Islet precursor cell (in vitro differentiated cells): ENCODE data around the gene BTD.
"Not testable (repeated sequence)": the region's sequence is repeated elsewhere in the genome, so short reads cannot be mapped to it uniquely, and the experiment has no call there.

Experiments
- DNase-seq: peaks from one replicate; pipeline ENCODE4 v3.0.0-alpha.2; 2018

Gene BTD

DNA sequence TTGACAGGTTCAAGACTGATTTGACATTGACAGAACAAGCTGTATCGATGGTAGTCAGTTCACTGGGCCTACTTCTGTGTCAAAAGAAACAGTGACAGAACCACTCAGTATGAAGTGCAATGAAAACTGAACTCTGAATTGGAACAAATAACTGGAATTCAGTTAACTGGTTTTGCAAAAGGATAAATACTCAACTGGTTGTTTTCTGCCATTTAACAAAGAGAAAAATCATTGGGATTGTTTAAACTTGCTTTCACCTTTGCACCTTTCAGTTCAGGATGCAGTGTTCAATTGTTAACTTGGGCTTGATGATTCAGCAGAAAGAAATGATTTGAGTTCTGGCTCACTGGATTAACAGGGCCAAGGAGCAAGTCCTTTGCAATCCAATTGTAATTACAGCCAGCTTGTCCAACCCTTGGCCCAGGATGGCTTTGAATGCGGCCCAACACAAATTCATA, 4.9 kb downstream of the BTD start:
- DNase-seq: no peak

DNA sequence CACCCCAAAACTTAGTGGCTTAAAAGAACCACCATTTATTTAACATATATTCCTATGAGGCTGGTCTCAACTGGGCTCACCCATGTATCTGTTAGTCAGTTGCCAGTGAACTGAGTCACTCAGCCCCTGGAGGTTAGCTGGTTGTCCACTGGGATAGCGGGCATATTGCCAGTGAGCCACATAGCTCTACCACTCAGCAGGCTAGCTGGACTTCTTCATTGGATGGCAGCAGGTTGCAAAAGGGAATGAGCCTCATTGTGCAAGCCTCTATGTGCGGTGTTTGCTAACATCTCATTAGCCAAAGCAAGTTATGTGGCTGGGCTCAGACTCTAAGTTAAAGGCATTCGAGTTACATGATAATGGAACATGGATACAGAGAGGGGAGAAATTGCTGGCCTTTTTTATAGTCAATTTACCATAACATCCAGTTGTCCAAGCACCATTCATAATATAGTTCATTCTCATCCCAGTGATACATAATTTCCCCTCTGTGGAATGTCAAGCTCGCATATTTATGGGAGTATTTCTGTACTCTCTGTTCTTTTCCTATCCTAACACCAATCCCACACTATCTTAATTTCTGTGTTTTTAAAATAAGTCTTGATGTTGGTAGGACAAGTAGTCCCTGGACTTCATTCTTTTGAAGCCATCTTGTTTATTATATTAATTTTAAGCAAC, 8.7 kb downstream of the BTD start:
- no peak for DNase-seq

DNA sequence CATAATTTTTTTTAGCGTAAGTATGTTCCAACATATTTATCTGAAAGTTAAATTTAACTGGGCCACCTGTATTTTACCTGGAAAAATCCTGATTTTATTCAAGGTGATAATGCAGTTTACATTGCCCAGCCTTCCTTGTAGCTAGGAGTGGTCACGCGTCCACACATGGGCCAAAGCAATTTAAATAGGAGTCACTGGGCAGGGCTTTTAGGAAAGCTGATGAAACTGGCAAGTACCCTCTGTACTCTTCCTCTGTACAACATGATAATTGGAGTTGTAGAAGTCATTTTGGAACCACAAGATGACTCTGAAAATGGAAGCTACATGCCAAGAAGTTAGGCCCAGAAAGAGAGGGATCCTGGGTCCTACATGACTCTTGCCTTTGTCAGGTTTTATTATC, 9.5 kb downstream of the BTD start:
- no peak for DNase-seq

DNA sequence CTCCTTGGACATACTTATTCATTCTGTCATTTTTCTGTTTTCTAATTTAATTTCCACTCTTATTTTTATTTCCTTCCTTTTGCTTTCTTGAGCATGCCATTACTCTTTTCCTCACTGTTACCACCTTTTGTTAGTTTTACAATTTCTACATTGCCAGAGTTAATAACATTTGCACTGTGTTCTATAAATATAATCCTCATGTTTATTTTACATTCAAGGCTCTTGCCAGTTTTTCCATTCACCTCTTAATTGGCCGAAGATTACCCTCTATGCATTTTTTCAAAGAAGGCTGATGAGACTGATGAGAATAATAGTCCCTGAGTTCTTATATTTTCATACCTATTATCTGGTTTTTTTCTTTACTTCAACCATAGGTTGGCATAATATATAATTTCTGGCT, 10.5 kb downstream of the BTD start:
- no peak for DNase-seq

DNA sequence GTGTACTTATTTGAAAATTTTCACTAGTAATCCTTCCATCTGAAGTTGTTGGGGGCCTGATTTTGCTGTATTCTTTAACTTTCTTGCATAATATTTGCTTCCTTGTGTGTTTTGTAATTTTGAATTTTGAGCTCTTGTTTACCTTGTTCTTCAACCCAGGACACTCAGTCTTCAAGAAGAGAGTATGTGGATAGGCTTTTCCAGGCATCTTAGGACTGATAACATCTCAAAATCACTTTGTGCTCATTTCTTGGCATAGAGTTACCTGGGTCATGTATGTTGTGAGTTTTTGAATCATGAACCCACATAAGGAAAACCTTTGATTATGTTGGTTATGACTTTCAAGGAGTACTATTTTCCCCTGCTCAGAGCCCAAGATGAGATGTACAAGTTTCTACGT, 13.4 kb downstream of the BTD start:
- no peak for DNase-seq

DNA sequence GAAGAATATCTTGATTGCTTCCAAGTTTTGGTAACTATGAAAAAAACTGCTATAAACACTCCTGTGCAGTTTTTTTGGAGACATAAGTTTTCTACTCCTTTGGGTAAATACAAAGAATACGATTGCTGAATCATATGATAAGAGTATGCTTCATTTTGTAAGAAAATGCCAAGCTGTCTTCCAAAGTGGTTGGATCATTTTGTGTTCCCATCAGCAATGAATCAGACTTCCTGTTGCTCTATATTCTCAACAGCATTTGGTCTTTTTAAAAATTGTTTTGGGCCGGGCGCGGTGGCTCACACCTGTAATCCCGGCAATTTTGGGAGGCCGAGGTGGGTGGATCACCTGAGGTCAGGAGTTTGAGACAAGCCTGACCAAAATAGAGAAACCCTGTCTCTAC, 14.5 kb downstream of the BTD start:
- DNase-seq: no peak

DNA sequence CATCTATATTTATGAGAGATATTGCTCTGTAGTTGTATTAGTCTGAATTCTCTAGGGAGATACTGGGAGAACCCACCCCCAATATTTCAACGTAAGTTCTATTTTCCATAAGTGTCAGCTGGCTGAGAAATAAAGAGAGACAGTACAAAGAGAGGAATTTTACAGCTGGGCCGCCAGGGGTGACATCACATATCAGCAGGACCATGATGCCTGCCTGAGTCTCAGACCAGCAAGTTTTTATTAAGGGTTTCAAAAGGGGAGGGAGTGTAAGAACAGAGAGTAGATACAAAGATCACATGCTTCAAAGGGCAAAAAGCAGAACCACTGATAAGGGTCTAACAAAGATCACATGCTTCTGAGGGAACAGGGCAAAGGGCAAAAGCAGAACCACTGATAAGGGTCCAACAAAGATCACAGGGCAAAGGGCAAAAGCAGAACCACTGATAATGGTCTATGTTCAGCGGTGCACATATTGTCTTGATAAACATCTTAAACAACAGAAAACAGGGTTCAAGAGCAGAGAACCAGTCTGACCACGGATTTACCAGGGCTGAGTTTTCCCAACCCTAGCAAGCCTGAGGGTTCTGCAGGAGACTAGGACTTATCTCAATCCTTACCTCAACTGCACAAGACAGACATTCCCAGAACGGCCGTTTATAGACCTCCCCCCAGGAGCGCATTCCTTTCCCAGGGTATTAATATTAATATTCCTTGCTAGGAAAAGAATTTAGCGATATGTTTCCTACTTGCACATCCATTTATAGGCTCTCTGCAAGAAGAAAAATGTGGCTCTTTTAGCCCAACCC, 18.3 kb downstream of the BTD start:
- not testable (repeated sequence) for DNase-seq

DNA sequence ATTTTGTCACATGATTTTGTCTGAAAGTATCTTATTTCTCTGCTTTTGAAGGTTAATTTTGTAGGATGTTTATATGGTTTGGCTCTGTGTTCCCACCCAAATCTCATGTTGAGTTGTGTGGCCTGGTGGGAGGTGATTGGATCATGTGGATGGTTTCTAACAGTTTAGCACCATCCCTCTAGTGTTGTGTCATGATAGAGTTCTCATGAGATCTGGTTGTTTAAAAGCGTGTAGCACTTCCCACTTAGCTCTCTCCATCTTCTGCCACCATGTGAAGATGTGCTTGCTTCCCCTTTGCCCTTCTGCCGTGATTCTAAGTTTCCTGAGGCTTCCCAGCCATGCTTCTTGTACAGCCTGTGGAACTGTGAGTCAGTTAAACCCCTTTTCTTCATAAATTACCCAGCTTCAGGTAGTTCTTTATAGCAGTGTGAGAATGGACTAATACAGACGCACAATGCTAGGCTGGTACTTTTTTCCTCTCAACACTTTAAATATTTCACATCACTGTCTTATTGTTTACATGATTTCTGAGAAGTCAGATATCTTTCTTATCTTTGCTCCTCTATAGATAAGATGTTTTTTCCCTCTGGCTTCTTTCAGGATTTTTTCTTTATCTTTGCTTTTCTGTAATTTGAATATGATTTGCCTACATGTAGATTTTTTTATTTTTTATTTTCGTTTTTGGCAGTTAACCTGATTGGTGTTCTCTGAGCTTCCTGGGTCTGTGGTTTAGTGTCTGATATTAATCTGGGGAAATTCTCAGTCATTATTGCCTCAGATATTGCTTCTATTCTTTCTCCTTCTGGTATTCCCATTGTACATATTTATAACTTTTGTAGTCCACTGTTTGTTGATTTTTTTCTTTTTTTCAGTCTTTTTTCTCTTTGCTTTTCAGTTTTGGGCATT, 22.2 kb downstream of the BTD start:
- DNase-seq: no peak

DNA sequence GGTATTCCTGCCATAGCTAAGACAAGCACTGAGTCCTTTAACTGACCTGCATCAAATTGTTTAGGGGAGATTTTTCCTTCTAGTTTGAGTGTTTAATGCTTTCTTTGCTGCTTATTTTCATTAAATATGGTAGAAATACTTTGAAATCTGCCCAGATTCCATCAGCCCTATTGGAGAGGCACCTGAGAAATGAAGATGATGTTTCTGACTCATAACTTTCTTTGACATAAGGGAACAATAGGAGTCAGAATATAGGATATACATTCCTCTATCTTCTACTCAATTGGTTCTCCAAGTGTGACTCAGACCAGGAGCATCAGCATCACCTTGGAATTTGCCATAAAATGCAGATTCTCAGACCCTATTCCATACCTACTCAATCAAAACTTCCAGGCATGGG, 27.4 kb downstream of the BTD start:
- no peak for DNase-seq

DNA sequence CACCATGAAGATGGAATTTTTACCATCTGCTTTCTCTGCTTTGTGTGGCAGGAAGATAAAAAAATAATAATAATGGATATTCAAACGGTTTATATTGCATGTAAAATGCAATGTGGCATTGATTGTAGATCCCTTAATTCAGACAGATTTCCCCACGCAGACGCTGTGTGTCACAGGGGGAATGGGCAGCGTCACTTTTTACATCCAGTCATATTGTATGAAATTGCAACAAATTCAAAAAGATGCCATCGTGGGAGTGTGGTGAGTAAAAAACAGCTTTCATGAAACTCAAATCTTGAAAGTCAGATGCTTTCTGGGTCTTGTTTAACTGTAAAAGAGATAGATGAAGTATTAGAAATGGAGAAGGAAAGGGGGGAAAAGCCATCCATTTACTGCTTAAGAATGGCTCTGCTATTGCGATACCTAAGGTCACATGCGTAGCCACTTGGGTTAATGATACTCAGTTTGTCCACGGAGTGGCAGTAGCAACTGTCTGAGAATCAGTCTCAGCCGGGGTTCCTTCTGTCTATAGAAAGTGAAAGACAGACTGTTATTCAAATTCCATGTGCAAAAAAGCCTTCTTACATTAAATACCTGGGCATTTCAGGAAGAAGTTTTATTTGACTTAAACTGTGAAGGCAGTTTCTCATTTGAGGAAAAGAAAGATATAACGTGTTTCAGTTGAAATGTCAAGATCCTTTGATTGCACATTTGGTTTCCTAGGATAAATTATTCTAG, 28.5 kb downstream of the BTD start:
- peak; percentile 73 for DNase-seq

DNA sequence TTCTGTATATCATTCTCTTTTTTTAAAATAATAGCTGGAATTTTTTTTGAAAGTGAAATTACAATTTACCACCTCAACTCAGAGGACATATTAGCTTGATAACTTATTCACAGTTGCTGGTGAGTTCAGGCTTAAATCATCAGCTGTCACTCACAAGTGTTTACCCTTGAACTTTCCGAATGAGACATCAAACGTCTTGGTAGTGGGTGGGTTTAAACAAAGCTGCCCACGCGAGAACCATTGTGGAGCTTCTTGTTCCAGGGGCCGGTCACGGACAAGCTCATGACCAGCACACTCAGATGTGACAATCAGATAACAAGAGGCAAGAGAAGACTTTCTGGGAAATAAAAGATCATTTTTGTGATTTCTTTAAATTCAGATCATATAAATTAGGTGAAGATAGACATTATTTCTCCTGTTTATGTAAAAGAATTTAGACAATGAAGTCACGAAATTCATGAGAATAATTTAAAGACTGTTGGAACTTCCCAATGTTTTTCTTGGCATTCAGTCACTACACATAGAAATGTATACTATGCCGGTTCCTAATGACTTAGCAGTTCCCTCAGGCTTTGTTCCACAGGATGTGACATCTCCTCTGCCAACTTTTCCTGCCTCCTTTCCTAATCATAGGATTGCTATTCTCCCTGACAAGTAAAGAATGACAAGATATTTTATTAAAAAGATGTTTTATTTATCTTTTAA, 29.3 kb downstream of the BTD start:
- DNase-seq: no peak

DNA sequence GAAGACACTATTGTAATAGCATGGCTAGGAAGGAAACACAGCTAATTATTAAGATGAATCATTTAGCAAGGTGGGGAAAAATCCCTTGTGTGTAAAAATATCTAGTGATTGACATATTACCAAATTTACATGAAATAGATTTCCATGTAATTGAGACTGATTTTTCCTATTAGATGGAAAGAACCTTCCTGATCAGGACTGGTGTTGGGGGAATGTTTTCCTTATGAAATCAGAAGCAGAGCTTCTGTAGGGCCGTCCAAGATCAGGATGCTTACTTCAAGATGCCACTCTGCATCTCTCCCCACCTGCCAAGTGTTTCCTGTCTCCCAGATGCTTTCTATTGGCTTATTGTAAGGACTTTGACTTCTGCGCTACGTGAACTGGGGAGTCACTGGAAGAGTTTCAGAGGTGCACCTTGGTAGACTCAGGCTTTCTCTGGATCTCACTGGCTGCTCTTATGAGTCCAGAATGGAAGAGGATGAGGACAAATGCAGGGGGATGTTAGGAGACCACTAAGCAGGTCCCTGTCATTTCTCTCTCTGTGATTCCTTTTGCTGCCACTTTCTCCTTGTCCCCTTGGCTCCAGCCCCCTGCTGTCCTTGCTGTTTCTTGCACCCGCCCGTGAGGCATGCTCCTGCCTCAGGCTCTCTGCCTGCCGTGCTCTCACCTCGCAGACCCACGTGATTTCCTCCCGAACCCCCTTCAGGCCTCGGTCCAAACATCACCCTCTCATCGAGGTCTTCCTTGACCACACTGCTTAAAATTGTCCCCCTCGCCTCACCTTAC, 30.1 kb downstream of the BTD start:
- DNase-seq: no peak

DNA sequence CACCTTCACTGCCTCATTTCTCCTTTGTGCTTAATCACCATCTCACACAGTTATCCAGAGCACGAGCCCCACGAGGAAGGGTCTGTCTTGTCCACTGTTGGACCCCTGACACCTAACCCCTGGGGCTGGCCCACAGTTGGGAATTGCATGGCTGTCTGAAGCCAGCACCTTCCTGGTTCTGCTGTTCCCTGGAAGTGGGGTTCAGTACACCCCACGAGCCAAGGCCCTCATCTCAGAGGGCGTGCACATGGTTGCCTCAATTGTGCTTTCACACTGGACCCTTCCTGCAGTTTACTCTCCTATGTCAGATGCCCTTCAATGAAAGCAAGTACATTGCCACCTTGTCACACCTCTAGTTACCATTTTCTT, 30.7 kb downstream of the BTD start:
- DNase-seq: no peak

DNA sequence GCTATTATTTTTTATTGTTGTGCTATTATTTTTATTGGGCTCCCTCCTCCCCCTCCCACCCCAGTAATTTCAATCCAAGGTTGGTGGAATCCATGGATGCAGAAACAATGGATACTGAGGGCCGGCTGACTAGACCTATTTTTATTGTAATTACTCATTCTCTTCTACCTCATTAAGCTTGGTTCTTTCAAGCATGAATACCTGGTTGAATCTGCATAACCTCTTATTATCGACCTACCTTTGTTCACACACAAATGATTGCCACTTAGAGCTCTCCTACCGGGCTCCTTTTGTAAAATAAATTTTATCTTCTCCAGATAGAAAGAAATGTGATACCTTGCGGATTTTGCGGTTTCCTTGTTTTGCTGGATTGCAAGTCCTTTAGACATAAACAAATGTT, 31.6 kb downstream of the BTD start:
- DNase-seq: no peak

DNA sequence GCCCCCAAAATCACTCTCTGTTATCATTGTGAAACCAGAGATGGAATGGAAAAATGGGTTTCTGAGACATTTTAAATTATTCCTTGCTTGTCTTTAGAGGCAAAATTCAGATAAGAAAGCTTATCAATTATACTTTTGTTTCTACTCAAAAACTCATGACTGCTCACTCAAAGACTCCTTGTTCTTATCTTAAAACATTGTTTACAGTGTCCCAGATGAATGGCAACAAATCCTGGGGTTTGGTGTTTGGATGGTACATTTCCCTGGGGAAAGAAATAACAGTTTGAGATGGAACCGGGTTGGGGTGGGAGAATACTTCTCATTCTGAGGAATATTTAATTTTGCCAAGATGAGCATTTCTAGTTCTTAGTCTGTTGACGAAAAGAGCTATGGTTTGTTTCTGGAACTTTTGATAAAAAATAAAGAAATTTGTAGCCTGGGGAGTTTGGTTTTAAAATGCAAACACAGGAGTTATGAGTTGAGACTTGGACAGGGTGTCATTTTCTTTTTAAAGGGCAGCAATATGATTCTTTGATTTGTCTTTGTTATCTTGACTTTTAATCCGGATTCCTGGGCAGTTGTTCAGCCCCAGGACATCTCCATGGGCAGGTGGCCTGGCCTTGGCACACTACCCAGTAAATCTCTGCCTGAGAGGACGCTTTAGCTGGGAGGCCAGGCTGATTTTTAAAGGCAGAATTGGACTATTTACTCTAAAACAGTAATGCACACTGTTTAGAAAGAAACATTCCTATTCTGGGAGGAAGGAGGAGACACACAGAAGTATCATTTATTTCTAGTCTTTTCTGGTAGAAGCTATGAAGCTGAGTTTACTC, 32.4 kb downstream of the BTD start:
- DNase-seq: no peak

DNA sequence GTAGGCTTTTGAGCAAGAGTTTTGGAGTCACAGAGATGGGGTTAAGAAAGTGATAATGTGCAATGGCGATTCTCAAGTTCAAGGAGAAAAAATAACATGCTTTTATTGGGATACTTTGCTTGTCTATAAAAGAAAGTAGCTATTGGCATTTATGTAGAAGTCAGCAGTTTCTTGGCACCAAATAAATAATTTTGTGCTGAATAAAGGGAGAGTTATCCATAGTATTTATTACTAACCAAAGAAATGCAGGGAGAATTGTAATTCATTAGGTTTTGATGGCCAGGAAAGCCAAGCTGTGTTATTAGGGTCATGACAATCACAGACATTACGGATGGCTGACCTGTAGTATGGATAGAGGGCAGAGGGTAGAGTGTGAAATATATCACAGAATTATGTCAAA, 33.1 kb downstream of the BTD start:
- no peak for DNase-seq

DNA sequence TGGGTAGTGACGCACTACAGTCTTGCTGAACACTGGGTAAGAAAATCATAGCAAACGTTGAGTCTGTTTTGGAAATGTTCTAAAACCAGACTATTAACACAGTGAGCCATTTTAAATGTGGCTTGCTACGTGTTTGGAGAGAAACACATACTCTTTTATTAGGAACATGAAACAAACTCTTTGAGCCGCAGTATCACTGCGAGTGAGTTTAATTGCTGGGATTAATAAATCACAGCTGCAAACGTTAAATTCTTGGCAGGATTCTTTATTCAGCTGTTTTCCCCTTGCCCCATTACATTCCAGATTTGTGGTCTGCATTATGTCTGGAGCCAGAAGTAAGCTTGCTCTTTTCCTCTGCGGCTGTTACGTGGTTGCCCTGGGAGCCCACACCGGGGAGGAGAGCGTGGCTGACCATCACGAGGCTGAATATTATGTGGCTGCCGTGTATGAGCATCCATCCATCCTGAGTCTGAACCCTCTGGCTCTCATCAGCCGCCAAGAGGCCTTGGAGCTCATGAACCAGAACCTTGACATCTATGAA, 33.6 kb downstream of the BTD start:
- DNase-seq: no peak

DNA sequence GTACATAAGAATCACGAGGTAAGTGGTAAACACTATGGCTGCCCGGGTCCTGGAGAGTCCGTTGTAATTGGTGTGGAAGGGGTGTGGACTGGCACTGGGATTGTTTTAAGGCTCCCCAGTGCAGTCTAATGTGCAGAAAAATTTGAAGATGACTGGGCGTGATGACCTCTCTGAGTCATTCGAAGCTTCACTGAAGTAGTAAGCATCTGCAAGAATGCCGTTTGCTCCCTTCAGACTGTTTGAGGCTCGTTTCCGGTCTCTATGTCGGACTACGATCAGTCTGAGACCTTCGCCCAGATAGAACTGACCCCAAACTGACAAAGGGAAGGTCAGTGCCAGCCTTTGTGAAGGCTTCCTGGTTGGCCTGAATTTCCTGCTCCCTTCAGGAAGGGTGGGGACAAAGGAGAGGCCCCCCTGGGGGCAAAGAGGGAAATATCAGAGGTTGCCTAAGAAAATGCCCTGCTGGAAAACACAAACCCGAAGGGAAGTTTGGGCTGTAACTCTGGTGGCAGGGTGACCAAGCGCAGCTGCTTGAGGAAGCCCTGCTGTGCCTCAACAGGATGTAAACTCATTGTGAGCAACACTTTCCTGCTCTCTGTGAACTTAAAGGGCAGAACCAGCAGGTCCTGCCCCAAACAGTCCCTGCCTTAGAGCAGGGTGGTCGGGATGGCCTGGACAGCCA, 34.6 kb downstream of the BTD start:
- DNase-seq: no peak

DNA sequence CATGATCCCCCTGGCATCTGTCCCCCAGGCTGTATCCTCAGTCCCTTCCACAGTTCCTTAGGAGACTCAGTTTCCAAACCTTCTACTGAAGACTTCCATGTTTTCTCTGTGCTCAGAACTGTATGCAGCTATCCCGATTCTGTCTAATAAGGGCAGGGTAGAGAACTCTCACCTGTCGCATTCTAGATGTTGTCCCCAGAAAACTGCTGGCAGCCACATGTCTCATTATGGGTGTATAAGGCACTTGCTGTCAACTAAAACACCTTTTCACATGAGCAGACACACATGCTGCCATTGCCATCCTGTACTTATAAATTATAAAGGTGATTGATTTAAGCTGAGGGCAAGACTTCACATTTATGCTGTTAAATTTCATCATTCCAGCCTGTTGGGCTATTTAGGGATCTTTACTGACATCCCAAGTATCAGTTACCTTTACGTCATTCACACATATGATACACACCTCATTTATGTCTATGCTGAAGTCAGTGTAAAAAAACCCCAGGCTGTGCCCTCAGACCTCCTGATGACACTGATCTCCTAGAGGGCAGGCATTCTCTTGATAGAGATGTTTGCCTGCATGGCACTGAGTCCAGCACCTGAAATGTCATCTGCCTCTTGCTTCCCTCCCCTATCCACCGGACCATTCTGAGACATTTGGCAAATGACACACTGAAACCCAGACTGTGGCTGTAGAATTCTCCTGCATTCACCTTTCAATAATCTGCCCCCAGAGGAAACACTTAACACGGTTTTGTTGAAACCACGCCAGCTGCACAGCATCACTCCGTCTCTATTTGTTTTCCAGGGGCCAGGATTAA, 35.8 kb downstream of the BTD start:
- no peak for DNase-seq
